GM06990 (cell line): ENCODE measurements around the gene C17orf50.
A peak's percentile ranks its signal among the peaks of the same experiment; 100 is the strongest.

Experiments
- DNase-seq: peaks from one replicate; pipeline ENCODE4 v3.0.0-alpha.2; 2011; ENCODE audit not compliant: insufficient read length; ENCODE audit errors: extremely low read depth
- H3K27me3 ChIP-seq: replicated peaks from 2 replicates; pipeline ENCODE4 v1.6.0; 2011; ENCODE audit warnings: low read length; ENCODE audit not compliant: control insufficient read depth, insufficient read depth
- H3K36me3 ChIP-seq: 2 replicates; pipeline ENCODE4 v1.5.1; 2011; ENCODE audit warnings: low read length; ENCODE audit not compliant: control insufficient read depth, insufficient read depth
- H3K4me3 ChIP-seq: replicated peaks from 2 replicates; pipeline ENCODE4 v1.5.1; 2011; ENCODE audit warnings: low read depth, mild to moderate bottlenecking, control low read depth, low read length
- CTCF ChIP-seq: IDR thresholded peaks from 2 replicates; pipeline ENCODE4 v1.5.1; 2011; ENCODE audit warnings: low read length, control low read depth, mild to moderate bottlenecking, inconsistent platforms; ENCODE audit not compliant: insufficient read depth, poor library complexity, severe bottlenecking

C17orf50 gene

DNA sequence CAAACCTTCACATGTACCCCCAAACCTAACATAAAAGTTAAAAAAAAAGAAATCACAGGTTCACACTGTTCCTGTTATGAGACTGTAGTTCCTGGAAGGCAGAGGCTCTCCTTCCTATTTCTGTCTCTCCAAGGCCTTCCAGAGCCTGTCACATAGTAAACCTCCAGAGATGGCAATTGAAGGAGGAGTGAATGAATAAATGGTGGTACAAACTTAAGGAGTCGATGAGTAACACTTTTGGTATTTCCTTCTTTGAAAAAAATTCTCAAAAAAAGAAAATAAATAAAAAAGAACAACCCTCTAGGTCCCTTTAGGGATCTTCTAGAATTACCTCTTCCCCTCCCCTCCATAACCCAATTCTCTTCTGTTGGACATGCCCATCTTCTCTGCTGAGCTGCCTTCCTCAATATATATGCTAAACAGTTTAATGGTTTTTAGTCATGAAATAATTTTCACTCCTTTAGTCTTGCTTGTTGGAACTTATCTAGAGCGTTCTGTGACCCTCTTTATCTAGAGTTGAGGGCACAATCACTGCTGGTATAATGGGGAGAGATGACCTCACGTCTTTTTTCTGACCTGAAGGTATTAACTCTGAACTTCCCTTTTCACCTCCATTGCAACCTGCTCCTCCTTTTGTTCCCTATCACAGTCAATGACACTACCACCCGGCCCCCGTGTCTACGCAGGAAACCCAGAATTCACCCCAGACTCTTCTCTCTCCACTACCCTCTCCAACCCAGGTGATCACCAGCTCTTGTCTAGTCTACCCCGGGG, 46.9 kb downstream of the C17orf50 start:
- H3K4me3 ChIP-seq, result no peak overlapping the region
- H3K36me3 ChIP-seq, result no peaks in the 10 kb centered on the region
- no peak for DNase-seq
- H3K27me3 ChIP-seq, result no peaks in the 10 kb centered on the region
- no peak for TF ChIP-seq CTCF

DNA sequence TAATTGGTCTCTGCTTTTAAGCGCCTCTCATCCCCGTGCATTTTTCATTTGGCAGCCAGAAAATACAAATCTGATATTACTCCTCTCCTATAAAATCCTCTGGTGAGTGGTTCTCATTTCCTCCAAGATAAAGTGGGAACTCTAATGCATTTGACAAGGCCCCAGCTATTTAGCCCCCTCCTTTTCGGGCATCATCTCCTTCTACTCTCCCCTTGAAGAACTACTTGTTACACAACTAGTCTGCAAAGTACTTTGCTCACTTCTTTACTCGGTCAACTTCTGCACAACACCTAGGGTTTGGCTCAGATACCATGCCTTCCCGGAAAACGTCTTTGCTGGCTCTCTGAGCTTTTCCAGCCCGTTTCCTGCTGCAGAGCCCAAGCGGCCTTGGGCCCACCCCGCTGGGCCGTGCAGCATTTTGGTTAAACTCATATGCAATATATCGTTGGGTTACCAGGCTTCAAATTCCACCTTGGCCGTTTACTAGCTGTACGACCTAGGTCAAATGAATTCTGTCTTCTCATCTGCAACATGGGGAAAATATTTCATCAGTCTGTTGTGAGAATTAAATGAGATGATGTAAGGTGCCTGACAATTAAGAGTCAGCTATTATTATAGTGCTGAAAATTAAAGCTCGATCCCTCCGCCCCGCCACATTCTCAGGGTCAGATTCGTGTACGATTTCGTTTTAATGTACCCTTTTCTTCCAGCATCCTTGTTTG, 47.7 kb downstream of the C17orf50 start:
- no peak for TF ChIP-seq CTCF
- no peaks in the 10 kb centered on the region for H3K27me3 ChIP-seq
- peak overlapping the region; percentile 94 for H3K4me3 ChIP-seq
- no peak for DNase-seq
- H3K36me3 ChIP-seq, result no peaks in the 10 kb centered on the region

DNA sequence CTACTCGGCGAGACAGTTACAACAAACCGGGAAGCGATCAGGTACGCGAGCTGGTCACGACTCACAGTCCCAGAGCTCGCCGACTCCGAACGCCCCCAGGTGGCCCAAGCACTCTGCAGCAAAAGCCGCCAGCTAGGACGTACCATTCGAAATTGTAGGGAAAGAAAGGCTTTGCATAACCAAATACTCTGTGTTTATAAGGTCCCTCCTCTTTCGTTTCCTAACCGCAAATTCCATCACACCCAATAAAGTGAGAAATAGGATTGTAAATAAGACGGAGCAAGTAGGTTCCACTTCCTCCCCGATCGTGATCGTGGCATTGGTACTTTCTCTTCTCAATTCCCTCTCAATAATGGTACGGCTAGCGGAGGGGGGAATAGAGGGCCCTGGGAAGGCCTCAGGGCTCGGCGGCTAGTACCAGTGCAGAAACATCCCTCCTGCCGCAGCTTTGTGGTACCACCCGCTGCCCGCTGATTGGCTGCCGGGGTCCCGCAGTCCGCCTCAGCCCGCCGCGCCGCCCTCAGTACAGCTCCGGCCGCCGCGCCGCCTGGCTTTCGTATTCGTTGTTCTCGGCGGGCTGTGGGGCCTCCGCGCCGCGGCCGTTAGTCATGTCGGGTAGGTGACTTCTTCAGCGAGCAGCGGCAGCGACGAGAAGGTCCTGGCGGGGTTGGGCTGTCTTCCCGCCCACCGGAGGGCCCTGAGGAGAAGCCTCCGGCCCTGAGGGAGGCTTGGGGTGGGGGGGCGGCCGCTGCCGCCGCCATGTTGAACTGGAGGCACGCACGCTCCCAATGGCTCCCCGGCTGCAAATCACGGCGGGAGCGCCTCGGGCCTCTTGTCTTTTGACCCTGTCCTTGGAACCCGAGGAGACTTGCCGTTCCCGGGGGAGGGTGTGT, 48.5 kb downstream of the C17orf50 start, which contains the start of gene TAF15:
Gene TAF15, plus strand, starts transcription at position 523 of the 893 bp plus-strand sequence. Its CDS starts 86 bp downstream, at position 609.
- peak; percentile 85 for TF ChIP-seq CTCF
- H3K4me3 ChIP-seq, result peak within 1 kb of the TSS; percentile 94
- peak; percentile 96 for DNase-seq
- no peaks in the 10 kb centered on the region for H3K36me3 ChIP-seq
- H3K27me3 ChIP-seq, result no peaks in the 10 kb centered on the region

DNA sequence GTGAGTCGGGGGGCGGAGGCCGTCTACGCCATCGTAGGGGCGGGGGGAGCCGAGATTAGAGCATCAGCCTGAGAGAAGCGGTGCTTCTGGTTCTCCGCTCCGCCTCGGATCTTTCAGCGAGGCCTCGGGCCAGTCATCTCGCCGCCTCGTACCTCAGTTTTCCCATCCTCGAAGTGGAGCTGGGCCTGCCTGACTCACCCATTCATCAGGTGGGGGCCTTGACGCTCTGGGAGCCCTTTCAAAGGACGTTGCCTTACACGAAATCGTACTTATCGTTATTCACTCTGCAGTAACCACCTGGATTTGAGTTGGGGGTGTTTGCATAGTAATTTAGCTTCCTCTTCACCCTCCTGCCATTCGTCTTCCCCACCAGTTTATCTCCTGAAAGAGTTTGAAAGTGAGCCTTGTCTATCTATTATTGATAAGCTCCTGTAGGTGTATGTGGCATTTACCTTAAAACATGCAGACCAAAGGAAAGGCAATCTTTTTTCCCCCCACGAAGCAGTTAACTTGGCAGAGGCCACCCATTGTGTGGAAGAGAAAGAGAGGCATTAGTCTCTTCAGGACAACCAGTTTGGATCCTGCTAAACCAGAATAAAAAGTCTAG, 49.3 kb downstream of the C17orf50 start:
- DNase-seq, result no peak
- H3K4me3 ChIP-seq, result peak overlapping the region; percentile 94
- H3K36me3 ChIP-seq, result no peaks in the 10 kb centered on the region
- no peaks in the 10 kb centered on the region for H3K27me3 ChIP-seq
- TF ChIP-seq CTCF, result no peak

GRCh38 chr17:35811759-35812158, 51.1 kb downstream of the C17orf50 start:
- H3K27me3 ChIP-seq, result no peaks in the 10 kb centered on the region
- TF ChIP-seq CTCF, result no peak
- no peak for DNase-seq
- no peak overlapping the region for H3K4me3 ChIP-seq
- H3K36me3 ChIP-seq, result no peaks in the 10 kb centered on the region; the same call in 1 of the 2 replicates
